Ovary (tissue), 9 donors: ENCODE measurements around the gene APBA1. TPM values are rescaled to one million over a fixed set of nuclear protein-coding genes. Genes with fewer than 3 reads are reported as not detected.

Experiments used
- DNase-seq, 5 donors: peaks; one replicate each; pipeline ENCODE4 v3.0.0-alpha.2; 2019 to 2020
- H3K27ac ChIP-seq, 2 donors: fragments of 200-600 bp; one replicate each; pipeline versions ENCODE4 v1.5.1 to v1.8.0; 2019 to 2022
- H3K27me3 ChIP-seq: fragments of 200-600 bp; one replicate; pipeline ENCODE4 v1.8.0; 2022
- H3K36me3 ChIP-seq: fragments of 200-600 bp; sonication (generic); one replicate; pipeline ENCODE4 v1.5.1; 2019
- H3K4me1 ChIP-seq: one replicate; pipeline ENCODE4 v1.8.1; 2013; ENCODE audit warnings: mild to moderate bottlenecking, moderate library complexity; ENCODE audit not compliant: insufficient read depth
- H3K4me3 ChIP-seq: fragments of 200-600 bp; sonication (generic); one replicate; pipeline ENCODE4 v1.5.1; 2017
- H3K9me3 ChIP-seq, 2 donors: fragments of 200-600 bp in 1 of 2; sonication (generic) in 1 of 2; one replicate each; pipeline versions ENCODE4 v1.5.1 to v1.8.1; 2013 to 2019; ENCODE audit warnings: mild to moderate bottlenecking in 1 of 2, moderate library complexity in 1 of 2
- EP300 ChIP-seq: sonication (generic); formaldehyde crosslinking; IDR thresholded peaks from one replicate; pipeline ENCODE4 v1.6.1; 2017; ENCODE audit warnings: antibody characterized with exemption
- POLR2A ChIP-seq: fragments of 450-650 bp; IDR thresholded peaks from one replicate; pipeline ENCODE4 v1.6.1; 2017; ENCODE audit warnings: antibody characterized with exemption, mild to moderate bottlenecking, moderate library complexity
- WGBS, 3 donors: extraction: QIAGEN DNeasy Blood & Tissue Kit in 1 of 3; methylation state at CpG; one replicate each; pipeline versions ENCODE4 v1.1.5 to v1.1.7; 2013 to 2017; 5-methylcytosine and 5-hydroxymethylcytosine counted together
- intact Hi-C, 4 donors: fragments of 100-400 bp; cut with DNase I; formaldehyde crosslinking; loops; one replicate each; pipeline versions ENCODE4 v1.11.0 to v1.15.1; 2022 to 2023
- polyA plus RNA-seq, 2 donors: library from polyadenylated mRNA; stranded (reverse); fragments of 200-250 nt in 1 of 2; fragments of 350-450 nt in 1 of 2; fragmentation: Illumina TruSeq in 1 of 2; extraction: RNeasy Lipid Tissue Mini Kit (QIAGEN cat#74804) in 1 of 2; gene quantifications; one replicate each; pipeline ENCODE4 v1.2.3, GENCODE V29; 2013 to 2014
- total RNA-seq, 7 donors: library from RNA; depleted of rRNA in 2 of 7; stranded (reverse); fragments of >200 nt in 2 of 7; fragmentation: NEBNext Ultra II Directional in 3 of 7; extraction: Animal tissue kit (Norgen Biotek cat#: 25700) in 3 of 7; gene quantifications; one replicate each; pipeline versions ENCODE4 v1.1.0 to v1.2.4, GENCODE V29; 2016 to 2023
- TF ChIP-seq, protein P1 (sequence below), 3 donors: fragments of 450-650 bp in 2 of 3; fragments of 200-600 bp in 1 of 3; IDR thresholded peaks; one replicate each; pipeline versions ENCODE4 v1.5.1 to v1.8.0; 2016 to 2022; ENCODE audit warnings: antibody characterized with exemption in 3 of 3, mild to moderate bottlenecking in 1 of 3
- donor health status: DM: no; HTN: no; CAD: no; lungs with moderate emphysema.
- donor health status: DM: no; HTN: no; CAD: no.
- donor health status: Bipolar disorder and iron deficiency.
- donor health status: DM: yes; HTN: yes; CAD: no.
- donor health status: DM: no; HTN: no; CAD: no.
- donor health status: DM: yes; HTN: yes; CAD: no.

Gene APBA1
- total and polyA plus RNA-seq, 9 donors: 2.8 to 17.6 (median 12.9) TPM

DNA sequence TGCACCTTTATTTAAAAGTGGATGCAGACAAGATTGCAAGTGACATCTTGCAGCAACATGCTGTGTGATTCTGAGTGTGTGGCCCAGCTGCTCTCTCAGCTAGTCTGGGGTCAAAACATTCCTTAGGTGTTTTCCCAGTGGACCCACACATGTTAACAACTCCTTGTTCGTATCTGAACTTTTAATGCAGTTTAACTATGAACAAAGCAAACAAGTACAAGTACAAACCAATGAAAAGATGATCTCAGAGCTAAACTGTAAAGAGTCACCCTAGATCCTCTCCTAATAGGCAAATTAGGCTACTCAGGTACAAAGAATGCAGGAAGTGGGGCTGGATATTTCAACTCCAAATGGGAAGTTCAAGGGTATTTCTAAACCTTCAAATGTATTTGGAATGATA, 238.8 kb downstream of the APBA1 start:
- Histone ChIP-seq H3K27me3 (no peaks in the 10 kb centered on the region), H3K27ac (no peak overlapping the region), H3K4me3 (no peak overlapping the region), H3K9me3 (no peaks in the 10 kb centered on the region), H3K36me3 (no peaks in the 10 kb centered on the region), H3K4me1 (no peaks in the 10 kb centered on the region)
- DNase-seq: no peak
- 39 to 60% (median 47%) methylated on average over 1 of the region's 1 CpG for WGBS, 3 donors
- TF ChIP-seq, protein P1, sequence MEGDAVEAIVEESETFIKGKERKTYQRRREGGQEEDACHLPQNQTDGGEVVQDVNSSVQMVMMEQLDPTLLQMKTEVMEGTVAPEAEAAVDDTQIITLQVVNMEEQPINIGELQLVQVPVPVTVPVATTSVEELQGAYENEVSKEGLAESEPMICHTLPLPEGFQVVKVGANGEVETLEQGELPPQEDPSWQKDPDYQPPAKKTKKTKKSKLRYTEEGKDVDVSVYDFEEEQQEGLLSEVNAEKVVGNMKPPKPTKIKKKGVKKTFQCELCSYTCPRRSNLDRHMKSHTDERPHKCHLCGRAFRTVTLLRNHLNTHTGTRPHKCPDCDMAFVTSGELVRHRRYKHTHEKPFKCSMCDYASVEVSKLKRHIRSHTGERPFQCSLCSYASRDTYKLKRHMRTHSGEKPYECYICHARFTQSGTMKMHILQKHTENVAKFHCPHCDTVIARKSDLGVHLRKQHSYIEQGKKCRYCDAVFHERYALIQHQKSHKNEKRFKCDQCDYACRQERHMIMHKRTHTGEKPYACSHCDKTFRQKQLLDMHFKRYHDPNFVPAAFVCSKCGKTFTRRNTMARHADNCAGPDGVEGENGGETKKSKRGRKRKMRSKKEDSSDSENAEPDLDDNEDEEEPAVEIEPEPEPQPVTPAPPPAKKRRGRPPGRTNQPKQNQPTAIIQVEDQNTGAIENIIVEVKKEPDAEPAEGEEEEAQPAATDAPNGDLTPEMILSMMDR (IDR thresholded peaks at IDR 0.05): no peak
- no peak for TF ChIP-seq POLR2A
- TF ChIP-seq EP300: no peak
- intact Hi-C loops: no loop called here

DNA sequence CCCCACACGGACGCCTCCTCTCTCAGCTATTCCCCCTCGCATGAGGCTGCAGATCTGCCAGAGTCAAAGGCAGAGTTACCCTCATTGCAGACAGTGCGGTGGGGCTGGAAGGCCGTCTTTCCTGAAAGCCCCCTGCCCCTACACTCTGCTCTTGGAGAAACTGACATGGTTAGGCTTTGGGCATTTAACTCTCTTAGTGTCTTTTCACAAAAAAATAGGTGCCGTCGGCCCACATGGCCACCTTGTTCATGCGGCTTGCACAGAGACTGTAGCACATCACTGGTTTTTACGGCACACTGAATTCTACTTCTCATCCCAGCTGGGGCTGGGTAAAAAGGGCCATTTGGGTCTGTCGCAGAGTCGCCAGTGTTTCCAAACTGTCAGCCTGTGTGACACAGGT, 239.5 kb downstream of the APBA1 start:
- intact Hi-C loops: no loop called here
- Histone ChIP-seq H3K4me3 (no peak overlapping the region), H3K9me3 (no peaks in the 10 kb centered on the region), H3K36me3 (no peaks in the 10 kb centered on the region), H3K27me3 (no peaks in the 10 kb centered on the region), H3K27ac (no peak overlapping the region), H3K4me1 (no peaks in the 10 kb centered on the region)
- DNase-seq: no peak
- no peak for TF ChIP-seq POLR2A
- TF ChIP-seq, protein P1 (IDR thresholded peaks at IDR 0.05): no peak
- 89 to 94% (median 93%) methylated on average over 11 of the region's 11 CpGs for WGBS, 3 donors

DNA sequence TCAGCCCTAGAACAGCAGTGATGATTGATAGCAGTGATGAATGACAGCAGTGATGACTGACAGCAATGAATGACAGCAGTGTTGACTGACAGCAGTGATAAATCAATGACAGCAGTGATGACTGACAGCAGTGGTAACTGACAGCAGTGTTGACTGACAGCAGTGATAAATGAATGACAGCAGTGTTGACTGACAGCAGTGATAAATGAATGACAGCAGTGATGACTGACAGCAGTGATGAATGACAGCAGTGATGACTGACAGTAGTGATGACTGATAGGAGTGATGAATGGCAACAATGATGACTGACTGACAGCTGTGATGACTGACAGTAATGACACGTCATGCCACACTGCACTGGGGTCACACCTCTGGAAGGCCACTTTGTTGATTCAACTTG, 240.4 kb downstream of the APBA1 start:
- intact Hi-C loops: no loop called here
- Histone ChIP-seq H3K27me3 (no peaks in the 10 kb centered on the region), H3K4me3 (no peak overlapping the region), H3K4me1 (no peaks in the 10 kb centered on the region), H3K27ac (no peak overlapping the region), H3K9me3 (no peaks in the 10 kb centered on the region), H3K36me3 (no peaks in the 10 kb centered on the region)
- WGBS, 3 donors: 96 to 98% (median 97%) methylated on average over 1 of the region's 1 CpG
- TF ChIP-seq POLR2A (no peak), EP300 (no peak)
- TF ChIP-seq, protein P1 (IDR thresholded peaks at IDR 0.05): no peak
- no peak for DNase-seq

DNA sequence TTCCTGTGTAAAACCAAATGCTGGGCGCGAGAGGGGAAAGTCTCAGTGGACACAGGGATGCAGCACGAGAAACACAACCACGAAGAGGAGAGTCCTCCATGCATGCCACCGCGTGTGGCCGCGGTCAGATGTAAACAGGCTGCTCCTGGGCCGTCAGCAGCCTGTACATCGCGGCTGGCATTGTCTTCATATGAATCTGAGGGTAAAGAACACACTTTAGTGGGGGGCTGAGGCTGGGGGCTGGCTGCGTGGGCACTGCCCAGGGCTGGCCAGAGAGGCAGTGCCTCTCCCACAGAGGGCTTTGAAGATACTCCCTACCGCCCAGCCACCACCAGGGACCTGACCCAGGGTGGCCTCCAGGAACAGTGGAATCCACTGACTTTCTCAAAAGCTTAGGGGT, 241.0 kb downstream of the APBA1 start:
- TF ChIP-seq POLR2A (no peak), EP300 (no peak)
- TF ChIP-seq, protein P1 (IDR thresholded peaks at IDR 0.05): no peak
- whole genome bisulfite sequencing, 3 donors: 87 to 91% (median 90%) methylated on average over 13 of the region's 13 CpGs
- Histone ChIP-seq H3K4me1 (no peaks in the 10 kb centered on the region), H3K36me3 (no peaks in the 10 kb centered on the region), H3K9me3 (no peaks in the 10 kb centered on the region), H3K4me3 (no peak overlapping the region), H3K27ac (no peak overlapping the region), H3K27me3 (no peaks in the 10 kb centered on the region)
- intact Hi-C loops: no loop called here
- DNase-seq: no peak

DNA sequence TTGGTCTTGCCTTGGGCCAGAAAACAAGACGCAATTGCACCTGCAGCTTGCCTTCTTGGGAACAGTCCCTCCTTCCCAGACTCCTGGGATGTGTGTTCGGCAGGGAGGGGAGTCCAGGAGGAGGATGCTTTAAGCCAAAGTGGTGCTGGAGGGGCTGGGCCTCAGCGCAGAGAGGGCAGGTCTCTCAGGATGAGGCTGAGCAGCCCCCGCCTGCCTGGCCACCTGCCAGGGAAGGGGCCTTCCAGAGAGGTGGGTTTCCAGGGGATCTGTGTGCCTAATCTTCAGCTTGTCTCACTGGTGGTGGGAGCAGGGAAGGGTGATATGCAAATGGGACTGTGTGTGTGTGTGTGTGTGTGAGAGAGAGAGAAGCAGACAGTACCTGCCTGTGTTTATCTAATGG, 242.0 kb downstream of the APBA1 start:
- Histone ChIP-seq H3K27ac (no peak overlapping the region), H3K4me1 (no peaks in the 10 kb centered on the region), H3K36me3 (no peaks in the 10 kb centered on the region), H3K4me3 (no peak overlapping the region), H3K9me3 (no peaks in the 10 kb centered on the region), H3K27me3 (no peaks in the 10 kb centered on the region)
- intact Hi-C loops: no loop called here
- TF ChIP-seq, protein P1 (IDR thresholded peaks at IDR 0.05): no peak
- TF ChIP-seq EP300 (no peak), POLR2A (no peak)
- DNase-seq: no peak
- 77 to 90% (median 88%) methylated on average over 4 of the region's 4 CpGs for WGBS, 3 donors
